H1 (cell line): ENCODE data around the gene TADA1.

Experiments used
- BCL11A ChIP-seq, 2 experiments: IDR thresholded peaks; one replicate each; pipeline ENCODE4 v1.6.1; 2011; ENCODE audit warnings: low read depth in 2 of 2, low read length in 2 of 2, mild to moderate bottlenecking in 2 of 2
- CTCF ChIP-seq, 3 experiments: IDR thresholded peaks; 1 replicate in 2 of 3; 2 replicates in 1 of 3; pipeline versions ENCODE4 v1.5.1 to v1.6.1; 2011; ENCODE audit warnings: low read length in 3 of 3, mild to moderate bottlenecking in 3 of 3, inconsistent platforms in 2 of 3, low read depth in 1 of 3, moderate library complexity in 1 of 3; ENCODE audit not compliant: insufficient read depth in 1 of 3; ENCODE audit errors: control extremely low read depth in 1 of 3
- JUN ChIP-seq: IDR thresholded peaks from 2 replicates; pipeline ENCODE4 v1.6.1; 2011; ENCODE audit warnings: low read depth, mild to moderate bottlenecking, improper control_type of control experiment, low read length
- RAD21 ChIP-seq, 2 experiments: IDR thresholded peaks in 1 of 2; conservative IDR thresholded peaks in 1 of 2; 2 replicates each; pipeline ENCODE4 v1.6.1; 2011; ENCODE audit warnings: low read depth in 2 of 2, low read length in 2 of 2, improper control_type of control experiment in 1 of 2, inconsistent platforms in 1 of 2, mild to moderate bottlenecking in 1 of 2, moderate library complexity in 1 of 2

DNA sequence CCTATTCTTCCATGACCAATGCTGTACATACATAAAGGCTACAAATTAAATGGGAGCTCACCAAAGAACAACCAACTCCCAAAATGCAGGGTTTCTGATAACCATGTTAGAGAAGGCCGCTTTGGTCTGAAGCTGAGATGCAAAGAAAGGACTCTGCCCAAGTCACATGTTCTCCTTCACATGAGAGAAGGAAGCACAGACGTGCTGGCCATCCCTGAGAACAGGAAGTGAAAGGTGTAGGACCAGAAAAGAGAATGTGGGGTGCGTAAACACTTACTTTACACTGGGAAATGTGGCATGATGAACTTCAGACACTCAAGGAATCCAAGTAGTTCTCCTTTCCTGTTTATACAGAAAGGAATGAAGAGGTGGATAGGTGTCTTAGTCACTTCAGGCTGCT, 31.7 kb upstream of the TADA1 start:
- no peak for TF ChIP-seq JUN
- TF ChIP-seq RAD21 (IDR thresholded peaks at IDR 0.05 in 1 of 2, conservative IDR thresholded peaks at IDR 0.05 in 1 of 2; ENCODE audit: low read depth in 2 of 2, low read length in 2 of 2): no peak
- no peak for TF ChIP-seq CTCF (IDR thresholded peaks at IDR 0.05; ENCODE audit: control extremely low read depth in 1 of 3, insufficient read depth in 1 of 3, low read depth in 1 of 3, low read length in 3 of 3)
- TF ChIP-seq BCL11A (IDR thresholded peaks at IDR 0.05; ENCODE audit: low read depth in 2 of 2, low read length in 2 of 2): no peak
